Psoas muscle (tissue), 8 donors: ENCODE results near the gene CASP8. TPM values are rescaled to one million over a fixed set of nuclear protein-coding genes. Genes with fewer than 3 reads are reported as not detected.

Experiments used
- ATAC-seq, 4 donors: fragments of 200-7000 bp; cut with Tn5 transposase; one replicate each; pipeline ENCODE4 v1.9.1; 2020; ENCODE audit warnings: moderate library complexity in 3 of 4, mild to moderate bottlenecking in 2 of 4
- DNase-seq, 2 donors: peaks; one replicate each; pipeline ENCODE4 v3.0.0-alpha.2; 2020
- H3K27ac ChIP-seq: fragments of 200-600 bp; one replicate; pipeline ENCODE4 v1.8.0; 2022
- H3K27me3 ChIP-seq, 3 donors: fragments of 200-600 bp in 1 of 3; one replicate each; pipeline versions ENCODE4 v1.6.1 to v1.8.0; 2013 to 2022; ENCODE audit warnings: low read length in 2 of 3, mild to moderate bottlenecking in 2 of 3, moderate library complexity in 1 of 3; ENCODE audit not compliant: insufficient read depth in 3 of 3
- H3K36me3 ChIP-seq, 2 donors: fragments of 200-600 bp in 1 of 2; one replicate each; pipeline versions ENCODE4 v1.6.1 to v1.8.0; 2013 to 2022; ENCODE audit warnings: low read depth in 1 of 2, mild to moderate bottlenecking in 1 of 2, moderate library complexity in 1 of 2; ENCODE audit not compliant: insufficient read depth in 1 of 2
- H3K4me1 ChIP-seq: fragments of 200-600 bp; one replicate; pipeline ENCODE4 v1.8.0; 2022
- H3K4me3 ChIP-seq: fragments of 200-600 bp; one replicate; pipeline ENCODE4 v1.8.0; 2022; ENCODE audit warnings: mild to moderate bottlenecking
- H3K9me3 ChIP-seq: fragments of 200-600 bp; one replicate; pipeline ENCODE4 v1.8.0; 2022
- CTCF ChIP-seq: fragments of 200-600 bp; IDR thresholded peaks from one replicate; pipeline ENCODE4 v1.8.0; 2022; ENCODE audit warnings: antibody characterized with exemption
- WGBS, 3 donors: extraction: QIAGEN DNeasy Blood & Tissue Kit; methylation state at CpG; one replicate each; pipeline versions ENCODE4 v1.1.6 to v1.1.7; 2013; 5-methylcytosine and 5-hydroxymethylcytosine counted together
- intact Hi-C, 2 donors: fragments of 100-400 bp; cut with DNase I; formaldehyde crosslinking; loops; one replicate each; pipeline versions ENCODE4 v1.11.0 to v1.14.2; 2022
- polyA plus RNA-seq, 3 donors: library from polyadenylated mRNA; stranded (reverse); fragments of 200-250 nt; gene quantifications; one replicate each; pipeline ENCODE4 v1.2.3, GENCODE V29; 2013
- total RNA-seq, 4 donors: library from RNA; stranded (reverse); fragmentation: NEBNext Ultra II Directional in 2 of 4; extraction: Animal tissue kit (Norgen Biotek cat#: 25700) in 2 of 4; gene quantifications; one replicate each; pipeline versions ENCODE4 v1.2.1 to v1.2.4, GENCODE V29; 2021 to 2023
- donor health status: healthy with polysubstance abuse.
- donor health status: DM: no; HTN: no; CAD: no; lungs with moderate emphysema.
- donor health status: Bipolar disorder and iron deficiency.
- donor health status: healthy.
- donor health status: DM: yes; HTN: yes; CAD: no.
- donor health status: DM: no; HTN: no; CAD: no.
- donor health status: DM: no; HTN: no; CAD: no.
- donor health status: DM: yes; HTN: yes; CAD: no.

CASP8 gene
- total and polyA plus RNA-seq, 7 donors = 0.87 to 3.5 (median 2.3) TPM

- no peak overlapping the region for H3K4me3 ChIP-seq
- no peaks in the 10 kb centered on the region for H3K4me1 ChIP-seq
- ATAC-seq (no peak), DNase-seq (no peak)
- no peak overlapping the region for H3K27ac ChIP-seq
- TF ChIP-seq CTCF = no peak
- intact Hi-C loops = no loop called here
- H3K9me3 ChIP-seq = no peaks in the 10 kb centered on the region
- no peaks in the 10 kb centered on the region for H3K36me3 ChIP-seq
- no peaks in the 10 kb centered on the region for H3K27me3 ChIP-seq
- WGBS, 3 donors = 81 to 90% (median 86%) methylated on average over 4 of the region's 4 CpGs
These were observed 9.6 kb upstream of the CASP8 start for GRCh38 chr2:201250741-201251140.

- no peaks in the 10 kb centered on the region for H3K4me1 ChIP-seq
- no peak overlapping the region for H3K27ac ChIP-seq
- no peaks in the 10 kb centered on the region for H3K27me3 ChIP-seq
- WGBS, 3 donors = 60 to 74% (median 61%) methylated on average over 4 to 5 of the region's 5 CpGs
- H3K4me3 ChIP-seq = no peak overlapping the region
- no peaks in the 10 kb centered on the region for H3K9me3 ChIP-seq
- no peak for TF ChIP-seq CTCF
- intact Hi-C loops = no loop called here
- no peak for ATAC-seq
- DNase-seq = no peak
- no peaks in the 10 kb centered on the region for H3K36me3 ChIP-seq
These were observed 6.1 kb upstream of the CASP8 start for GRCh38 chr2:201254081-201254730.

- no peaks in the 10 kb centered on the region for H3K36me3 ChIP-seq
- DNase-seq (no peak), ATAC-seq (no peak)
- no peak overlapping the region for H3K27ac ChIP-seq
- 92 to 96% (median 92%) methylated on average over 3 of the region's 3 CpGs for WGBS, 3 donors
- TF ChIP-seq CTCF = no peak
- H3K4me1 ChIP-seq = no peaks in the 10 kb centered on the region
- no peak overlapping the region for H3K4me3 ChIP-seq
- intact Hi-C loops = no loop called here
- no peaks in the 10 kb centered on the region for H3K27me3 ChIP-seq
- no peaks in the 10 kb centered on the region for H3K9me3 ChIP-seq
These were observed 4.8 kb upstream of the CASP8 start for GRCh38 chr2:201255408-201256033.

- intact Hi-C loops = no loop called here
- no peaks in the 10 kb centered on the region for H3K4me1 ChIP-seq
- 81 to 97% (median 92%) methylated on average over 3 of the region's 3 CpGs for WGBS, 3 donors
These were observed 4.3 kb upstream of the CASP8 start for GRCh38 chr2:201256082-201256481.

More at GRCh38 chr2:201256082-201256481, 4.3 kb upstream of the CASP8 start:
- Histone ChIP-seq H3K4me3 (no peak overlapping the region), H3K36me3 (no peaks in the 10 kb centered on the region), H3K27ac (no peak overlapping the region), H3K9me3 (no peaks in the 10 kb centered on the region), H3K27me3 (no peaks in the 10 kb centered on the region)
- DNase-seq (no peak), ATAC-seq (no peak)
- TF ChIP-seq CTCF = no peak
